NCI-H1694 (cell line): ENCODE measurements around the gene UBE2G2.

Experiments used
- DNase-seq: peaks from one replicate; lab custom pipeline; 2025; lab: John Stamatoyannopoulos, UW

Gene UBE2G2

DNA sequence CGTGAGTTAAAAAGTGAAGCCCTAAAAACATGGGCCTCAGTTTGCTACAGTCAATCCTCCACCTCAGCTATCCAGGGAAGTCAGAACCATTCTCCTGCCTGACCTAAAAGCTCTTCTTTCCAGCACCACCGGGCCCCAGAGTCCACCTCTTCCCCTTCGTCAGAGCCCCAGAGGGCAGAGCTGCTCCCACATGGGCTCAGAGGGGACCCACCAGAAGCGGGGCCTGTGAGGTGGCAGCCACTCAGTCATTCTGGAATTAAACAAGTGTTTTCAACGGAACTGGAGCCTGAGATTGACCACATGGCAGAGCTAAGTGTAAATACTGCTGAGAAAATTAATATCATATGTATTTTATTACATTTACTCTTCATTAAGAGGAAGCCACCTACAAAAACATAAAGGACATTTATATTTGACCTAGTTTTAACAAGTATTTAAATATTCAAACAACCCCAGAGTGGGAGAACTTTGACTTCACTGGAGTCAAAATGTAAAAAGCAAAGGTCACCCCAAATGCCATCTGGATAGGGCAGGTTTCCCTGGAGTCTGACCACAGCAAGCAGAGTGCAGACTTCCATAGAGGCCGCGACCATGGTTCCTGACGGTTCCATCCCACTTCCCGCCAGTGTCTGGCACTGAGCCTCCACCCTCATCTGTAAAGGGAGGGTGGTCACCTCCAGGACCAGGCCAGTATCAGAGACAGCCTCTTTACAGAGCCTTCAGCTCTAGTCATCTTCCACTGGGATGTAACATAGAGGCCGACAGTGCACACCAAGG, 14.4 kb upstream of the UBE2G2 start:
- DNase-seq, result no peak

DNA sequence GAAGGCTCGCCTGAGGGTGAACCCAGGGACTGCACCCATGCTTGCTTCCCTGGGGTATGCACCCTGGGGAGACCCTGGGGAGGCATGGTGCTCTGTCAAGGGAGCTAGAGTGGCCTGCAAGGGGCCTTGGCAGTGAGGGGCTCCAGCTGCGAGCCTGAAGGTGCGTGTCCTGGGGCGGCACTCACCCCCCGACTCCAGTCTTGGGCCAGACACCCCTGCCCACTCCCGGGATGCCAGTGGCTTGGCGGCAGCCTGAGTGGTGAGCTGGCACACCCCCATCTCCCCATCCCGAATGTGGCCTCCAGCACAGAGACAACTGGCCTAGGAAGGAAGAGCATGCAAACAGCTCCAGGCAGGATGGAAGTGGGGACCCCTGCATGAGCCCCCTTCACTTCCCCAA, 13.6 kb upstream of the UBE2G2 start:
- DNase-seq, result no peak

DNA sequence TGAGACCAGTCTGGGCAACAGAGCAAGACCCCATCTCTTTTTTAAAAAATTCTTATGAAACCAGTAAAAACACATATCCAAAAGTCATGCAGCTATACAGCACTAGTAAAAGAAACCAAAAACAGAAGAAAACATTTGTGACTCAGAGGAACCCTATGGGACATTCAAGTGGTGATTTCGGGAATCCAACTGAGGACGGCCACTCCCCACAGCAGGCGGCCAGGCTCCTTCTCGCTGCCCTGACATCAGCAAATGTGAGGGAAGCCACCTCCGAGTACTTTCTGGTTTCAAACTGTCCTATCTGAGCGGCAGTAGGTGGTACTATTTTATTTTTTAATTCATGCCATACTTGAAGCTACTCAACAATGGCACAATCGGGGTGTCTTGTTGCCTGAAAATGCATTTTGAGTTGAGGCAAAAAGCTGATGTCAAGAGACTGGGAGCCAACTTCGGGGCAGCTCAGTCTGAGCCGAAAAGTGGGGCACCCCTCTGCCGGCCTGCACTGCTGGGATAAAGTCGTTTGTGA, 12.9 kb upstream of the UBE2G2 start:
- no peak for DNase-seq

DNA sequence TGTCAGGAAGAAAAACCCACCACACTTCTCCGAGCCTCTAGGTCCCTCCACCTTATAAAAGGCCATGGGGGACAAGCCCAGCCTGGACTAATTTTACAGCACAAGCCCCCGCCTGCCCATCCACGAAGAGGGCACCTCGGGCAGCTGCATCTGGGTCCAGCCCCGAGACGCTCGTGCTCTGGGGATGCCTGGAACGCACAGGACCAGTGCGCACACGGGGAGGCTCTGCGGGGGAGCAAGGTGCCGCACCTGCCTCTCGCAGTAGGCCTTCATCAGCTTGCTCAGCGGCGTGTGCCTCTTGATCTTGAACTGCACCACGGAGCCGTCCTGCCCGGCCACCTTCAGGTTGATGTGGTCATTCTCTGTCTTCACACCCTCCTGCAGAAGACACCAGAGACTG, 12.1 kb upstream of the UBE2G2 start:
- no peak for DNase-seq

DNA sequence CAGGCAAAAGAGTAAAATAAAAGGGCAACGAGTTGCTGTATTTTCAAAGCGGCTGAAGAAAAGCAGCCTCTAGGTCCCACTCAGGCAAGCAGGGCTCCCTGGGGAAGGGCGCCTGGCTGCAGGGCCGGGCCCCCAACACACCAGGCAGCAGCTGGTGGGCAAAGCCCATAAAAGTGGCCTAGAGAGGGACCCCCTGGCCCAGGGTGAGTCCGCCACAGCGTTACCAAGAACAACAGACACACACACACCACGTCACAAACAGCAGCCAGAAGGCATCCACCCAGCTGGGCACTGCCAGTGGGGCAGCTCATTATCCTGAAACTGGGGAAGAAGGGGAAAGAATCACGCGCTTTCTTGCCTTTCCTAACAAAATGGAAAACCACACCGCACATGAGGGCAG, 11.5 kb upstream of the UBE2G2 start:
- DNase-seq, result no peak

DNA sequence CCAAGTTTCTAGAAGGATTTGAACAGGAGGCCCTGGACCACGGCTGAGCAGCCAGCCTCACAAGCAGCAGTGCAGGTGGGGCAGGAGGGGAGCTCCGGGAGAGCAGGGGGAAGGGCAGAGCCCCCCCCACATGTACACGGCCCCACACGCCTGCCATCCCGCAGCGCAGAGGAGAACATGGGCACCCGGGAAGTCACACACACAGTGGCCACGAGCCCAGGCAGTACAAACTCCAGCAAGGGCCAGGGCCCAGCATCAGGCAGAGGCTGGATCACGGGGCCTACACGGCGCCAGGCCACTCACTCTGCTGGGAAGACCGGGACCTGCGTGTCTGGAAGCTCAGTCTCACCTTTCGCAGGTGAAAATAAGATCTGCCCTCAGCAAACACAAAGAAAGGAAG, 11.0 kb upstream of the UBE2G2 start:
- DNase-seq, result no peak

DNA sequence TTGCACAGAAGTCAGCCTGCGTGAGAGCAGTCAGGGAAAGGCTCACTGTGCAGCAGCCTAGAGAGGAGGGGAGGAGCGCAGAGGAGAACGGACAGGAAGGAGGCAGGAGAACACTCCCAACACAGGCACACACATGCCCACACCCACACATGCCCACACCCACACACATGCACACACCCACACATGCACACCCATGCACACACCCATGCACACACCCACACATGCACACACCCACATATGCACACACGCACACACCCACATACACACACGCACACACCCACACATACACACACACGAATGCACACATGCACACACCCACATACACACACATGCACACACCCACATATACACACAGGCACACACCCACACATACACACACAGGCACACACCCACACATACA, 9.2 kb upstream of the UBE2G2 start:
- DNase-seq, result no peak

DNA sequence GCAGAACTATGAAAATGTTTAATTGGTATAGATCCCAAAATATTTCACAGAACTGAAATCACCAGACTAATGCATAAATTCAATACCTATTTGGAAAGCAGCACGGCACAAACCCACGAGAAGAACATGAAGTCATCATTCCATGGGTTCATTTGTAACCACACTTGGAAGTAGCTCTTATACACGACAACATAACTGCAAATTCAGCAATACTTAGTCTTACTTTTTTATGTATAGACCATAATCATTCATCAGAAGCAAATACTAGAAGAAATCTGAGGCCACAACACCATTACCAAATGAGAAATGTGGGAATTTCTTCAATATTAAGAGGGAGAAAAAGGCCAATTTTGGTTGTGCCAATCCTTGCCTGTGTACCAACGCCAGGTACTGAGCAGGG, 4.2 kb upstream of the UBE2G2 start:
- no peak for DNase-seq

DNA sequence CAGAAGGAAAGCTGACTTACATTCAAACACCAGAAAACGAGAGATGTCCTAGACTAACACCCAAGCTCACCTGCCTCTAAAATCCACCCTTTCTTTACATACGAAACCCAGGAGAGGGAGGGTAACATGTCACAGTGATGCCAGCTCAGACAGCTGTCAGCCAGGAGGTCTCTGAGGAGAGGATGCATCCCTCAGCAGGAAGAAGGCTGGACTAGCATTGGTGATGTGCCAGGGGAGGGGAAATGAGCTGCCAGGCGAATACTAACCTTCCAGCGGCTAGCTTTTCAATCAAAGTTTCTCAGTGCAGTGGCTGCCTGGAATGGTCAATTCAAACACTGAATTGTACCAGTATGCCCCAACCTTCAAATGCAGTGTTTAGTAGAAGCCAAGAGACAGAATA, 3.6 kb upstream of the UBE2G2 start:
- DNase-seq, result no peak

DNA sequence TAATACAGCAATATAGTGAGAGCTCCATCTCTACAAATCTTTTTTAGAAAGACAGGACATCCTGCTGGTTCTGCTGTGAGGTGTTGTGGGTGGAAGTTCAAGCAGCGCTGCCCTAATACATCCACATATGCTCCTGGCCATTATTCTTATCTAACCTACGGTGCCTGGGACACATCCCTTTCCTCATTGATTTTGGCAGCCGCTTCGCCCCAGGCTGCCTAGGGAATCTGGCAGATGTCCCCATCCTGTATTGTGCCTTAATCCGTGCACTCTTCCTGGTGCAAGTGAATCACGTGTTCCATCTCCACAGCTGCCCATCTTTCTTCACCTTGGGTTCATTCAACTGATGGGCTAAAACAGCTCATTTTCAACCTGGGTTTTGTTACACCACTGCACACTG, 3.1 kb upstream of the UBE2G2 start:
- peak; percentile 54 for DNase-seq

DNA sequence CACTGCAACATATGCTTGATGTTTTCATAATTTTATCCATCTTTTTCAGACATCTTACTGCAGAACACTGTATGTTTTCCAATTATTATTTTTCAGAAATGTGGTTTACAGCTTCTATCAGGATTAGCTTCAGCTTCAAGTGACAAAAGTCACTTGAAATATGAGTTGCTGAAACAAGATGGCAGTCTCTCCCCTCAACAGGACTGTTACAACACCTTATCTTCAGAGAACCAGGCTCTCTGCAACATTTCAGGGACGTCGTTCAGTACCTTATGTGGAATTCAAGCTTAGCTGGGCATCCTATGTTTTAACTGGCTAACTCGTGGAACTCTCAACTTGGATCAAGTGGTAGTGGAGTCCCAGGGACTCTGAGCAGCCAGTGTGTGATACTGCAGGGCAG, 2.0 kb upstream of the UBE2G2 start:
- no peak for DNase-seq

DNA sequence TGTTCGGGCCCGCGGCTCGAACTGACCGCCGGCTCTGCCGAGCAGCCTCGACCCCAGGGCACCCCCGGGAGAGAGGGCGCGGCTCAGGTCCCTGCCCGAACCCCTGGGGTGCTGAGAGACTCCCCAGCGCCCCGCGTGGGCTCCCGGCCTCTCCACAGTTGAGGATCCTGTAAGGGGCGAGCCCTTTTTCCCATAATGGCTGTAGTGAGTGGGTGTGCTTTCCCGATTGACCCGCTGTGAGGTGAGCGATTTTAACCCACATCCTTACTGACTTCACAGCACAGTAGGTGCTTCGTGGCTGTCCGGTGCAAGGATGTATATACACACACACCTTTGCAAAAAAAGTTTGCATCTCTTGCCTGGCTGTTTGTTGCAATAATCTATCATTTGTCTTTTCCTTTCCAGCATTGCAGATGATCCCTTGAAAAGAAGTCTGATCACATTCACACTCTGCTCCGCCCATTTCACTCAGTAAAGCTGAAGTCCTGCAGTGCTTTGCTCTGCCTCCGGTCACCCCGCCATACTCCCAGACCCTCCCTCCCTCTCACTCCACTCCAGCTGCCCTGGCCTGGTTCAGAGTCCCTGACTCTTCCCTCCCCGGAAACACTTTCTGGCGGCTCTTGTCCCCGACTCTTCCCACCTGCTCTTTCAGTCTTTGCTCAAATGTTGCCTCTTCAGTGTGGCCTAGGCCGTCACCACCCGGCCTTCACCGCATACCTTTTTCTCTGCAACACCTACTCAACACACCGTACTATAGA, 955 bp upstream of the UBE2G2 start:
- DNase-seq, result no peak

DNA sequence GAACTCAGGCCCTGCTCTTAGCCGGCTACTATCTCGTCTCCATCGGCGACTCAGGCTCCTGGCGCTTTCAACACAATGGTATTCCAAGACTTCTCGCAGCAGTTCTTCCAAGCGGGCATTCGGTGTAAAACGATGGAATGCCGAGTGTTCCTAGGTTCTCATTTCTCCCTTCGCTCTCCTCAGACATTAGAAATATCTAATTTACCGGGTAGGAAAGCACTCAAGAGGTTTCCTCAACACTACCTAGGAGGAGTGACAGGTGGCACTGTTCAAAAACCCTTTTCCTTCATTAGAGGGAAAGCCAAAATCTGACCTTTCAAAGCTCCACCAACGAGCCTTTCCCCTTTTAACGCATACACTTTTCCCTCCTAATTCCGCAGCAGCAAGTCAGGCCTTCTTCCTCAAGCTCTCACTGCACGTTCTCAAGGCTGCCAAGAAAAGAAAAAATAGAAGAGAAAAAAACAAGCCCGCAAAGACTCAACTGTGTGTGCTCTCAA, 601 bp downstream of the UBE2G2 start:
- DNase-seq, result peak; percentile 54

DNA sequence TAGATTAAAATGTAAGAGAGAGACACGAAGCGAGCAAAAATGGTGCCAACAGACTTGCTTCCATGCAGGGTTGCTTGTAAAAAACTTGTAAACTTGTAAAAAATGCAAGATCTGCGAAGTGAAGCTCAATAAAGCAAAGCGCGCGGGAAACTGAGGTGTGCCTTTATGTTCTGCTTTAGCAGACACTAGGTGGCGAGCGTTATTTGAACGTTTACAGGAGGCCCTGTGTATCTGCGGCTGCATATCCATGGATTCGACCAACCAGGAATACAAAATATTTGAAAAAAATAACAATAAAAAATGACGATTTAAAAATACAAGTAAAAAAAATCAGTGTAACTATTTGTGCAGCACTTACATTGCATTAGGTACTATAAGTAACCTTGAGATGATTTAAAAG, 1.5 kb downstream of the UBE2G2 start:
- DNase-seq, result peak; percentile 80

DNA sequence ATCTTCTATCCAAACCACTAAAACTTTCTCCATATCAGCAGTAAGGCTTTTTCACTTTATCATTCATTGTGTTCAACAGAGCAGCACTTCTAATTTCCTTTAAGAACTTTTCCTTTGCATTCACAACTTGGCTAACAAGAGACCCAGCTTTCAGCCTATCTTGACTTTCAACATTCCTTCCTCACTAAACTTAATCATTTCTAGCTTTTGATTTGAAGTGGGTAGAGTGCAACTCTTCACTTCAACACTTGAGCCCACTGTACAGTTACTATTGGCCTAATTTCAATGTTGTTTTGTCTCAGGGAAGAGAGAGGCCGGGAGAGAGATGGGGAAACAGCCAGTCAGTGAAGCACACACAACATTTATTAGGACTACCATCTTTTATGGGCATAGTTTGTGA, 2.0 kb downstream of the UBE2G2 start:
- no peak for DNase-seq

DNA sequence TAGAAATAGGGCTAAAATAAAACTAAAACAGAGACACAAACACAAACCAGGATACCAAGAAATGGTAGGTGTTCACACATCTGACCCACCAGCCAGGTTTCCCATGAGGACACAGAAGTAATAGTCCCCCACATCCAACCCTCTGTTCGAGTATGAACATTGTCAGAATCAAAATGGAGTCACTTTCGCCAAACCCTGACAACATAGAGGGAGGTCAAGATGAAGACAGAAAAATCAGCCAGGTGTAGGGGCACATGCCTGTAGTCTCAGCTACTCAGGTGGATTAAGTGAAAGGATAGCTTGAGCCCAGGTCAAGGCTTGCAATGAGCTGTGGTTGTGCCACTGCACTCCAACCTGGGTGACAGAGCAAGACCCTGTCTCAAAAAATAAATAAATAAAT, 3.8 kb downstream of the UBE2G2 start:
- no peak for DNase-seq

DNA sequence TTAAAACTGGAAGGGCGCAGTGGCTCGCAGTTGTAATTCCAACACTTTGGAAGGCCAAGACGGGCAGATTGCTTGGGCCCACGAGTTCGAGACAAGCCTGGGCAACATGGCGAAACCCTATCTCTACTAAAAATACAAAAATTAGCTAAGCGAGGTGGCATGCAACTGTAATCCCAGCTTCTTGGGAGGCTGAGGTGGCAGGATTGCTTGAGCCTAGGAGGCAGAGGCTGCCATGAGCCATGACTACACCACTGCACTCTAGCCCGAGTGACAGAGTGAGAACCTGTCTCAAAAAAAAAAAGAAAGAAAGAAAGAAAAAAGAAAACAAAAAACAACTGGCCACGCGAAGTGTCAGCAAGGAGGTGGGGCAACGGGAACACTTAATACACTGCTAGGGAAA, 6.3 kb downstream of the UBE2G2 start:
- no peak for DNase-seq

DNA sequence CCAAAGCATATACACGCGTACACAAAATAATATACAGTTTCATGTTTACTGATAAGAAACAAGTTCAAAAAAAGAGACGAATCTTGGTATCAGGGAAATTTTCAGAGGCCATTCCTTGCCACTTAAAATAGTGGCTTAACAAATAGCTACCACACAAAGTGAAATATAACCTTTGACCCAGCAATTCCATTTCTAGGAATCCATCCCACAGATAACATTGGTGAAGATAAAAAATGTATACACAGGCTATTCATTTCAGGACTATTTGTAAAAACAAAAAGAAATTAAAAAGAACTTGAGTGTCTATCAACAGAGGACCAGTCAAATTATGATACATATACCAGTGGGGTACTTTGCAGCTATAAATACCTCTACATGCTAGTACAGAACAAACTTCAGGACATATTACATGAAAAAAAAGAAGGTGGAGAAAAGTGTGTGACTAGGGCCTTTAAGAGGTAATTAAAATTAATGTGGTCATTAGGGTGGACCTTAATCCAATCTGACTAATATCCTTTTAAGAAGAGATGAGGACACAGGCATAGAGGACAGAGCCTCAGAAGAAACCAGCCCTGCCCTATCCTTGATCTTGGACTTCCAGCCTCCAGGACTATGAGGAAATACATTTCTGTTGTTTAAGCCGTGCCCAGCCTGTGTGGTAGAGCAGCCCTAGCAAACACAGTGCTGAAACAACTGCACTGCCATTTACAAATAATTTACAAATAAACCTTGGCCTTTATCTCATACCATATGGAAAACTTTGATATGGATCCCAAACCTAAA, 7.8 kb downstream of the UBE2G2 start:
- no peak for DNase-seq

DNA sequence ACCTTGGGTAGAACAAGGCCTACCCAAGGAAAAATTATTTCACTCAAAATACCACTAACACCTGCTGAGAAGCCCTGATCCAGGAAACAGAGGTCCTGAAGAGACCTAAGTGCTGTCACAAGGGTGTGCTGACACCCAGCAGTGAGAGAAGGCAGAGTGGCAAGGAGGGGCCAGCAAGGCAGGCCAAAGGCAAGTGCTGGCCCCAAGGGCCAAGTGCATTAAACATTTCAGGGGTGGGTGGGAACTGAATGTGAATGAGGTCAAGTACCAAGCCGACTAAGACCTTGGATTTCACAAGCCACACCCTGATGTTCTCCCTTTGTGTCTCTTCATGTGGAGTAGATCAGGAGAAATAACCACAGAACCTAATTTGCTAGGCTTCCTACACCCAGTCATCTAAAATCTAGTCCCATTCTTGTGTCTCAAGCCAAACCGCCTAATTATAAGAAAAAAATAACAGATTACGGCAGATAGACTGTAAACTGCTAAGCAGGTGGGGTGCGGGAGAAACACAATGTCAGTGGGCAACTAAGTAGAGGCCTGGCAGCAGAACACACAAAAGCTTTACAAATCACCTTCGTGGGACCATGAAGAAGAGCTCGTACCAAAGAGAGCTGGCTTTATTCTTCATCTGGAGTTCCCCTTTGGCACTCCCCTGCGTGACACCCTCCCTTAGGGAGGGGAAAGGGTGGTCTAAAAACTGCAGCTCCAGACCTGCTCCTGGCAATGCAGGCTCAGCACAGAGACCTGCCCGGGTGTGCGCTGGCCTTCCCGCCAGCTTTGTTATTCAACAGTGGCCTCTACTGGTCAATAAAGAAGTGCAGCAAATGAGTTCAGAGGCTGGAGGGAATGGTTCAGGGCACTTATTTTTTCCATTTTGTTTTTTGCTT, 8.7 kb downstream of the UBE2G2 start:
- peak; percentile 58 for DNase-seq

DNA sequence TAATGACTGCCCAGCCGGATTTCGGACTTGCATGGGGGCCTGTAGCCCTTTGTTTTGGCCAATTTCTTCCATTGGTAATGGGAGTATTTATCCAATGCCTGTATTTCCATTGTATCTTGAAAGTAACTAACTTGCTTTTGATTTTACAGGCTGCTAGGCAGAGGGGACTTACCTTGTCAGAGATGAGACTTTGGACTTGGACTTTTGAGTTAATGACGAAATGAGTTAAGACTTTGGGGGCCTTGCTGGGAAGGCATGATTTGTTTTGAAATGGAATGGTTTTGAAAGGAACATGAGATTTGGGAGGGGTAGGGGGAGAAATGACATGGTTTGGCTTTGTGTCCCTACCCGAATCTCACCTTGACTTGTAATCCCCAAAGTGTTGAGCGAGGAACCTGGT, 9.6 kb downstream of the UBE2G2 start:
- no peak for DNase-seq

DNA sequence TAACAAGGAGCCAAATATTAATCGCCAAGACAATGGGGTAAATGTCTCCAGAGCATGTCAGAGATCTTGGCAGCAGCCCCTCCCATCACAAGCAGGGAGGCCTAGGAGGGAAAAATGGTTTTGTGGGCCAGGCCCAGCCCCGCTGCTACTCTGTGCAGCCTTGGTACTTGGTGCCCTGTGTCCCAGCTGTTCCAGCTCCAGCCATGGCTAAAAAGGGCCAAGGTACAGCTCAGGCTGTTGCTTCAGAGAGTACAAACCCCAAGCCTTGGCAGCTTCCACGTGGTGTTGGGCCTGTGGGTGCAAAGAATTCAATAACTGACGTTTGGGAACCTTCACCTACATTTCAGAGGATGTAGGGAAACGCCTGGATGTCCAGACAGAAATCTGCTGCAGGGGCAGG, 10.4 kb downstream of the UBE2G2 start:
- DNase-seq, result no peak

DNA sequence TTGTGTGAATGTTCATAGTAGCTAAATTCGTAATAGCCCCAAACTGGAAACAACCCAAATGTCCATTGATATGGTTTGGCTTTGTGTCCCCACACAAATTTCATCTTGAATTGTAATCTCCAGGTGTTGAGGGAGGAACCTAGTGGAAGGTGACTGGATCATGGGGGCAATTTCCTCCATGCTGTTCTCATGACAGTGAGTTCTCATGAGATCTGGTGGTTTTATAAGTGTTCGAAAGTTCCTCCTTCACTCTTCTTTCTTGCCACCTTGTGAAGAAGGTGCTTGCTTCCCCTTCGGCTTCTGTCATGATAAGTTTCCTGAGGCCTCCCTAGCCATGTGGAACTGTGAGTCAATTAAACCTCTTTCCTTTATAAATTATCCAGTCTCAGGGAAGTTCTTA, 11.3 kb downstream of the UBE2G2 start:
- no peak for DNase-seq
